Measurements from ENCODE around the gene IGLL1.
"Not testable (repeated sequence)": the region's sequence is repeated elsewhere in the genome, so short reads cannot be mapped to it uniquely, and the experiment has no call there.

The IGLL1 gene

GRCh38 chr22:23579870-23580575 lies at the start of gene IGLL1:
Gene IGLL1 (minus strand): TSS chr22:23580290. CDS start chr22:23580190, 100 bp downstream.
- peak; percentile 67 for DNase-seq

GRCh38 chr22:23628056-23628743 lies 48.1 kb upstream of the IGLL1 start:
- DNase-seq: not testable (repeated sequence)

GRCh38 chr22:23627401-23628055 lies 47.4 kb upstream of the IGLL1 start:
- peak; percentile 75 for DNase-seq

GRCh38 chr22:23626286-23626975 lies 46.3 kb upstream of the IGLL1 start:
- no peak for DNase-seq

DNA sequence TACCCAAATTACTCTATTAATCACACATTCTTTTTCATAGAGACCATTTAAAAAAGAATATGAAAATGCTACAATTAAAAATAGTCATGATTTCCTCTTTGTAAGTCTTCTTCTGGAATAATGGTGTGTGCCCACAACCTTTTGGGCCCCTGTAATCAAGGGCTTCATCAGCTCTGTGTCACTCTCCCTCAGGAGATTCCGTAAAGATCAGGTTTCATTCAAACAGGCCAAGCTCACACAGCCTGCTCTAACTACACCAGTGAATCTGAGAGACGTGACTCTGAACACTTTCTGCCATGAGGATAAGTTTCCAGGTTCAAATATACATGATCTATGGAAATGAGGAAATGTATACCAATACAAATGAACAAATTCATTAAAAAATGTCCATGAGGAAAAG lies 42.5 kb upstream of the IGLL1 start:
- no peak for DNase-seq

- DNase-seq: not testable (repeated sequence)
These were observed 41.8 kb upstream of the IGLL1 start for GRCh38 chr22:23621916-23622315.

- DNase-seq: no peak
These were observed 41.1 kb upstream of the IGLL1 start for GRCh38 chr22:23621082-23621780.

GRCh38 chr22:23613193-23613972 lies 33.3 kb upstream of the IGLL1 start:
- DNase-seq: no peak

DNA sequence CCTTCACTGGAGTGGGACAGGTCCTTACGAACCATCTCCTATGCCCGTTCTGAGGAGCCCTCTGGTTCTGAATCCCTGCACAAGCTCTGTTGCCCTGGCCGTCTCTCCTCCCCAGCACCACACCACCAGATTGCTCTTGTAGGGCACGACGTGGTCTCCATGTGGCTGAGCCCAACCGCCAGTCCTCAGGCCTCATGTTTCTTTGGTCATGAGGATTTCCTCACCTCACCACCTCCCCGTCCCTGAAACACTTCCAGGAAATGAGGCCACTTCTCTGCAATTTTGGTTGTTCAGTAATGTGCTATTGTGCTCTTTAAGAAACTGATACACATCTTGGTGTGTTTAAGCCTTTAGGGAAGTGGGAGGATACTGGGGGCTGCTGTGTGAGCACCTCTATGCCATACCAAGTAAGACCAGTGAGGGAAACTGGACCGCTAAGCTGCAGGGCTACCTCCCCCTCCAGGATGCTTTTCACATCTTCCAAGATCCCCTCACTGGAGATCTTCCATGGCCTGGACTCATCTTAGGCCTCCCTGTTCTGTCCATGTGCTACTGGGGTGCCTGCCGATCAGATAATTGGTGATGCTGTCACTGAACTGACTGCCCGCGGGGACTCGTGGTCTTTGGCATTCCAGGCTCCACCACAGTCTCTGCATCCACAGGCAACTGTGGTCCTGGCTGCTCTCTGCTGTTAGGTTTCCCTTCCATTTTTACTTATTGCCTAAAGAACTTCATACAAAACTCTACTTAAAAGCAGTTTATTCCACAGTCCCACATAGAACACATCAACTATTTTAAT lies 30.1 kb upstream of the IGLL1 start:
- DNase-seq: no peak

DNA sequence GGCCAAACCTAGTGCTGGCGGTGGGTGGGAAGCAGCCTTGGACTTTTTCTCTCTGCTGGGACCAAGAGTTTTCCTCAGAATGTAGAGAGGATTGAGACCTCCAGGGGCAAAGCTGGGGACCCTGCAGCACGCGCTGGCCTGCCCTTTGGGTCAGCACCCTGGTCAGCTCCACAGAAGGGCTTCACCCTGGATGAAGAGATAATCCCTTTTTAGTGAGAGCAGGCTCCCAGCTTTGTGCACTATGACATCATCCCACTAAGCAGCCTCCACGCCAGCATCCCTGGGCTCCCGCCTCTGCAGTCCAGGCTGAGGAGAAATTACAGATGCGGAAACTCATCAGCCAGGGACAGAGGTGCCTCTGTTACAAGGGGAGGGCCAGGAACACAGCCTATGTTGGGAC lies 28.5 kb upstream of the IGLL1 start:
- DNase-seq: no peak

GRCh38 chr22:23606204-23607131 lies 26.4 kb upstream of the IGLL1 start:
- DNase-seq: no peak

DNA sequence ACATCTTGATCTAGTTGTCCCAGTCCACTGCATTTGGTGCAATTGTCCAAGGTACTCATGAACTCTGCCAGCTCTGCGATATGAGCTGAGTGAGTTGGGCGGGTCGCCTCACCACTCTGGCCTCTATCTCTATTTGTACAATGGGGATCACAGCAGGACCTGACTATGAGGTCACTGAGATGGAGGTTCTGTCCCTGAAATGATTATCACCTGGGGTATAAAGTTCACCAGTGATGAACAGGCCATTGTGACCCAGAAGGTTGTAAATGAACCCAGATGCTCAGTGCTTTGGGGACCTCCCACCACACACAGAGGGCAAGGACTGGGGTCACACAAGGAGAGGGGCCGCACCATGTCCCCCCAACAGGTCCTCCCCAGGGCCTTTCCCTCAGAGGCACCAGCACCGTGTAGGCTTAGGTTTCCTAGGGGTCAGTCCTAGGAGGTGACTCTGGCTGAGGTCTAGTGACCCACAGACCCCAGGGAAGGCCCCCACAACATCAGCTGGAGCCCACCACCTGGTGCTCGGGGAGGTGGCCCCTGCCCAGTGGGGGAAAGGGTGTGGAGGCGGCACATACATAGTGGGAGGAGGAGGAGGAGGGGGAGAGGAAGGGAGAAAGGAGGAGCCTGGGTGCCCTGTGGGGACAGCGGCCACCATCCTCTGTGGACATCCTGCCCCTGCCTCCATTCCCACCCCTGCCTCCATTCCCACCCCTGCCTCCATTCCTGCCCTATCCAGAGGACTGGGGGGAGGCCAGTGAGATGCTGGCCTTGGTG lies 25.0 kb upstream of the IGLL1 start:
- no peak for DNase-seq

GRCh38 chr22:23603266-23603665 lies 23.2 kb upstream of the IGLL1 start:
- no peak for DNase-seq

GRCh38 chr22:23598805-23599518 lies 18.9 kb upstream of the IGLL1 start:
- no peak for DNase-seq

- DNase-seq: not testable (repeated sequence)
These were observed 17.6 kb upstream of the IGLL1 start for GRCh38 chr22:23597576-23598268.

DNA sequence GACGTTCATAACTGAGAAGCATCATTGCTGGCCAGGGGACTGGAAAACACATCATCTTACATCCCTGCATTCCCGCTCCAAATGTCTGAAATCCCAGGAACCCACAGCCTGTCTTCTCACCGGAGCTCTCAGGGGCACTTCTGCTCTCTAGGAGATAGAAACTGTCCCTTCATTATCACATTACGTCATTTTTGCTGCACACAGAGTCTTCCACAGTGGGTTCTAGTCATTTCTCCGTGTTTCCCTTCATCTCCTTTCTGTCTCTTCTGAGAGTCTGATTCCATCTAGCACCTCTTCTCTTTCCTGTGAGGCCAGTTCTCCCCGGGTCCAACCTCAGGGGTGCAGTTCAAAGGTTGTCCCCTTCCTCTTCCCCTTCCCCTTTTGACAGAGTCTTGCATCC lies 15.8 kb upstream of the IGLL1 start:
- not testable (repeated sequence) for DNase-seq

- no peak for DNase-seq
These were observed 11.8 kb upstream of the IGLL1 start for GRCh38 chr22:23591846-23592245.

Data from hematopoietic multipotent progenitor cell treated with erythropoietin and hydrocortisone succinate and interleukin-3 and kit ligand, for 8 days (in vitro differentiated cells).